Stimulated activated CD4-positive, alpha-beta T cell treated with anti-CD3 and anti-CD28 coated beads, Interleukin-2, amount 100 ng/mL, for 48 hours (primary cell): ENCODE measurements around the gene PRAMEF1.
"Not testable (repeated sequence)": the region's sequence is repeated elsewhere in the genome, so short reads cannot be mapped to it uniquely, and the experiment has no call there.

Experiments
- DNase-seq, 2 donors: peaks; one replicate each; pipeline ENCODE4 v3.0.0-alpha.2; 2020

The PRAMEF1 gene, protein sequence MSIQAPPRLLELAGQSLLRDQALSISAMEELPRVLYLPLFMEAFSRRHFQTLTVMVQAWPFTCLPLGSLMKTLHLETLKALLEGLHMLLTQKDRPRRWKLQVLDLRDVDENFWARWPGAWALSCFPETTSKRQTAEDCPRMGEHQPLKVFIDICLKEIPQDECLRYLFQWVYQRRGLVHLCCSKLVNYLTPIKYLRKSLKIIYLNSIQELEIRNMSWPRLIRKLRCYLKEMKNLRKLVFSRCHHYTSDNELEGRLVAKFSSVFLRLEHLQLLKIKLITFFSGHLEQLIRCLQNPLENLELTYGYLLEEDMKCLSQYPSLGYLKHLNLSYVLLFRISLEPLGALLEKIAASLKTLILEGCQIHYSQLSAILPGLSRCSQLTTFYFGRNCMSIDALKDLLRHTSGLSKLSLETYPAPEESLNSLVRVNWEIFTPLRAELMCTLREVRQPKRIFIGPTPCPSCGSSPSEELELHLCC

DNA sequence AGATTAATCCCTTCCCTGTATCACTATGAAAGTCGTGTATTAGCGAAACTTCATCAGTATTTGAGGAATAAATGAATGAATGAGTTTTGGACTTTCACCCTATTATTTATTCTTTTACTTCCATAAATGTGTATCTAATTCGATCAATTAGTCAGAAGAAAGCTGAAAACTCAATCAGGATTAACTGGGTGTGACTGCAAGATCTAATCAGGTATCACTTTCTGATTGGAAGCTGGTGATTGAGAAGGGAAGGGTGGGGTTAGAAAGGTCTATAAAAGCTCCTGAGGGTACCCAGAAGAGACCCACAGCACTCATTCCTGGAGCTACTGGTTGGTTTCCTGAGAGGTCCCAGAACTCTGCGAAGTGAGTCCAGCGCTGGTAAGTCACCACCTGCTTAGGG lies at the start of gene PRAMEF1:
TSS of gene PRAMEF1 (plus strand) at position 301 of the 400 bp plus-strand sequence. CDS start 1,831 bp downstream, outside the sequence.
- DNase-seq, result not testable (repeated sequence)

DNA sequence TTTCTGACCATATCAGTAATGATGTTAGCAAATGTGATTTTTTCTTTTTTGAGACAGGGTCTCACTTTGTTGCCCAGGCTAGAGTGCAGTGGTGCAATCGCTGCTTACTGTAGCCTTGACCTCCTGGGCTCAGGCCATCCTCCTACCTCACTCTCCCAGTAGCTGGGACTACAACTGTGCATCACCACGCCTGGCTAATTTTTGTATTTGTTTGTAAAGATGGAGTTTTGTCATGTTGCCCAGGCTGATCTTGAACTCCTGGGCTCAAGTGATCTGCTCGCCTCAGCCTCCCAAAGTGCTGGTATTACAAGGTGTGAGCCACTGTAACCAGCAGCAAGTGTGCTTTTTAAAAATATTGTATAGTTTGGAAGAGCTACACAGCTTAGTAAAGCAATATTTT lies 49.3 kb upstream of the PRAMEF1 start:
- DNase-seq, result no peak

DNA sequence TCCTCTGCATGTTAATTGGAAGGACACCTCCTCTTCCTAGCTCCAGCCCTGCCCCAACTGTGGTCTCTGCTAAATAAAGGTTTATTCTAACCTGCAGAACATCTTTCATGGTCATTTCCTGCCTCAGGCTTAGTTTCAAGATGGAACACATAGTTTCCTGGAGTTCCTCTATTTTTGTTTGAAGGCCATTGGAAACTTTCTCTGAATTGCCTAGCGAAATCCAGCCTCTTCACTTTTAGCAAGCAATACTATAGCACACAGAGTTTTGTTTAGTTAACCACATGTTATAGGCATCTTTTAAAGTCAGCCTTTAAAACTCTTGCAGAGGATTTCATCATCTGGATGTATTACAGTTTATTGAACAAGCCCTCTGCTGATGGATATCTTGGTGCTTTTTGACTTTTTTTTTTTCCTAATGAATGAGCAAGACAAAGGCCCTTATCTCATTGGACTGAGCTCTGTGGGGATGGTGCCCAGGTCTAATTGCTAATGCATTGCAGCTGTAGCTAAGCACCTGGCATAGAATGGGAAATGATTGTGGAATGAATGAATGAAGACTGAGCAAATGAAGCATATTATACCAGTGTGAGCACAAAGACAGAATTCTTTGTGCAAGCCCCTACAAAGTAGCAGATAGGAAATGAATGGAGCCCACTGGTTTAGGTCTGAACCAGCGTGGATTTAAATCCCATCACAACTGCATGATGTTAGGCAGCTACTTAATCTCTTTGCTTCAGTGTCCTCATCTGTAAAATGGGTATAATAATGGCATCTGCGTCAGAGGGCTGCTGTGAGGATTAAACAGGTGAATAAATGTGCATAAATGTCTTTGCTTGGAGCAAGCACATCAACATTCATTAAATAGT lies 45.8 kb upstream of the PRAMEF1 start:
- DNase-seq, result no peak

DNA sequence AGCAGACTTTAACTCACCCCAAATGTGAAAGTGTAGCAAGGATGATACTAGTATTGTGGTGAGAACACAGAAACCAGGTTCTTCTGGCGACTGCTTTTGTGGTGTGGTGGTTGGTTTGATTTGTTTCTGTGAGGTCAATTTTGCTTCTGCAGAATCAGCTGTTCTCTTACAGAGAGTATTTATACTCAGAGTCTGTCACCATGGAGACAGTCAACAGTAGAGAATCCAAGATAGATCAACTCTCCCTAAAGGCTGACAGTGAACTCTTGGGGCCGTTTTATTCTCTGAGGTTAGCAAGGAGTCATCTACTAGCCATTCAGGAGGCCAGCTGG lies 45.2 kb upstream of the PRAMEF1 start, which contains the start of gene CFAP107:
TSS of gene CFAP107 (plus strand) at position 209 of the 332 bp plus-strand sequence. CDS start 231 bp downstream, outside the sequence.
- DNase-seq, result no peak

DNA sequence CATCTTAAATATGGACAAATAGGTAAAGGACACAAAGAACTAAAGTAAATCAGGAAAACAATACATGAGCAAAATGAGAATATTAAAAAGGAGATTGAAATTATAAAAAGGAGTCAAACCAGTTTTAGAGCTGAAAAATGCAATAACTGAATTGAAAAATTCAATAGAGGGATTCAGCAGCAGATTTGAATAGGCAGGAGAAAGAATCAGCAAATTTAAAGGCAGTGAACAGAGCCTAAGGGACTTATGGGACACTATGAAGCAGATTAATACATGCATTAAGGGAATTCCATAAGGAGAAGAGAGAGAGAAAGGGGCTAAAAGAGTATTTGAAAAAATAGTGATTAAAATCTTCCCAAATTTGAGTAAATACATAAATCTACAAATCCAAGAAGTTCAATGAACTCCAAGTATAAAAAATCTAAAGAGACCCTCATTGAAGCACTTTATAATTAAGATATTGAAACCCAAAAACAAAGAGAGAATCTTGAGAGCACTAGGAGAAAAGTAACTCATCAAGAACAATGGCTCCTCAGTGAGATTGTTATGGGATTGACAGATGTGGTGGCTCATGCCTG lies 42.3 kb upstream of the PRAMEF1 start:
- no peak for DNase-seq

DNA sequence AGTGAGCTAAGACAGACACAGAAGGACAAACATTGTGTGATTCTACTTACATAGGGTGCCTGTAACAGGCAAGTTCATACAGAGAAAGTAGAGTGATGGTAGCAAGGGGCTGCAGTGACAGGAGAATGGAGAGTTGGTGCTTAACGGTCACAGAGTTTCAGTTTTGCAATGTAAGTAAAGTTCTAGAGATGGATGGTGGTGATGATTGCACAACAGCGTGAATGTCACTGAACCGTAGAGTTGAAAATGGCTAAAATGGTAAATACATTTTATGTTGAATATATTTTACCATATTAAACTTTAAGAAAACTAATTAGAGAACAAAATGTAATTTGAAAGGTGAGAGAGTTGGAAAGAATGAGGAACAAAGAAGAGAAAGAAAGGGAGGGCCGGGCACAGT lies 36.5 kb upstream of the PRAMEF1 start:
- no peak for DNase-seq

DNA sequence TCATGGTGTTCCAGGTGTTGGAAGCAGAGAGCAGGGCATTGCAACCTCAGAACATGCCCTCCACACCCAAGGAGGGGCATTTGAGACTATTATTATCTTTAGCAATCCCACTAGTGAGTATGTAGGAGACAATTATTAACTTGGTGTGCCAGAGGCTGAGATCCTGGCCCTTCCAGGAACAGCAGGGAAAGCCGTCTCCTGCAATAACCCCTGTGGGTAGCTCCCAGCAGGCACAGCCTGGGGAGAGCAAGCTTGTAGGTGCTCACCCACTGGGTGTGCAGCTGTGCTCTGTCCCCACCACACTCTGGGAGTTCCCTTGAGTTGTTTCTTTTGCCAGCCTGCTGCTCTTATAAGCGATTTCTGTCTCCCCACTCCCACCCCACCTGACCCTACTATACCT lies 34.9 kb upstream of the PRAMEF1 start:
- DNase-seq, result no peak

DNA sequence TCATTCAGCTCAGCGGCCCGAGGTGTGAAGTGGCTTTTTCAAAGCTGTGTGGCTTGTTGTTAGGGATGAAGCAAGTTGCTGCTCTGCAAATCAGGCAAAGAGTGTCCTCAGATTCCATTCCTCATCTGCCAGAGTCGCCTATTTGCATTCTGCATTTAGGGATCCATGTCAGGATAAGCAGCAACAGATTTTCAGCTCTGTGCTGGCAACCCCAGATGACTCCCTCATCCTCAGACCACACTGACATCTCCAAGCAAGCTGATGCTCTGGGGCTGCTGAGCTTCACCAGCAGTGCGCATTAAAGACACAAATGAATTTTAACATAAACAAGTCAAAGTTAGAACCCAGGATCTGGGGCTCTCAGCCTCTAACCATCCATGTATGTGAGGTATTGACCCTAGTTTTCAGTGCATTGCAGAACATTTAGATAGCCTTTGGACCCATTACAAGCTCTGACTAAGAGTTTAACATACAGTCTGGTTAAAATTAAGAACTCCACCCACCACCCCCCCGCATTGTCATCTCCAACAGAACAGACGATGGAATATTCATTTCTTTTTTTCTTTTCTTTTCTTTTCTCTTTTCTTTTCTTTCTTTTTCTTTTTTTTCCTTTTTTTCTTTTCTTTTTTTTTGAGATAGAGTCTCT lies 34.3 kb upstream of the PRAMEF1 start:
- no peak for DNase-seq

DNA sequence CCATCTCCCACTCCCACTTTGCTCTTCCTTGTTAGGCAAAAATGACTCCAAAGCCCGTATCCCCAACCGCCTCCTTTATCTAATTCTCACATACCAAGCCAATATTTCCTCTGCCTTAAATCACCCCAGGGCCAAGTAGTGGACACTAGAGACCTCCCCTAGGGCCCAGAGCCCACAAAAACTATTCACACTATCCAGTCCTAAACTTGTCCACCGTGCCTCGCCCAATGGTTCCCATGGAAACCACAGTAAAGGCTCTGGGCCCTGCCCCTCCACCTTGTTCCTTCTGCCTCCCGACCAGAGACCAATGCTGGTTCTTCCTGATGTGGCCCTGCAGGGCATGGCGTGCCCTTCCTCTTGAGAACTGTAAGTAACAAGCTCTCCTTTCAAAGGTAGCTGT lies 33.4 kb upstream of the PRAMEF1 start:
- DNase-seq, result no peak

DNA sequence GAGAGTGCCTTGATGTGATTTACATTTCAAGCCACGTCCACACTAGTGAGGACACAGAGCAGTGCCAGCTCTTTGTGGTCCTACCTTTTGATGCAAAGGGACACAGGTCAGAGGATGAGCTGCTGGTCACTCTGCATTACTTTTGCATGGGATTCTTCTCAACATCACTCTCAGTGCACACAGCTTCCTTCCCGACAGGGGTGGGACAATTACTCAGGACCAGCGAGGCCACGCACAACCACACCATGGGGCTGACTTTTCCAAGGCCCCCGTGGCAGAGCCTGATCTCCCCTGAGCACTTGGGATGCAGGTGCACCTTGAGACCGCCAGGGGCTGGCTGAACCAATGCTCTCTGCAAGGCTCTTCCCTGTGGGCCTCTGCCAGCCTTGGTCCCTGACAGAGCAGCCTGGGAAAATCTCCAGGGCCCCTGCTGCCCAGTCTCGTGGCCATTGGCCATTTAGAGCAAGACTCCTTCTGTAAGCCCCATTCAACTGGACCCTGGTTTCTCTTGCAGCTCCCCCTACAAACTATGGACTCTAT lies 30.9 kb upstream of the PRAMEF1 start:
- no peak for DNase-seq

DNA sequence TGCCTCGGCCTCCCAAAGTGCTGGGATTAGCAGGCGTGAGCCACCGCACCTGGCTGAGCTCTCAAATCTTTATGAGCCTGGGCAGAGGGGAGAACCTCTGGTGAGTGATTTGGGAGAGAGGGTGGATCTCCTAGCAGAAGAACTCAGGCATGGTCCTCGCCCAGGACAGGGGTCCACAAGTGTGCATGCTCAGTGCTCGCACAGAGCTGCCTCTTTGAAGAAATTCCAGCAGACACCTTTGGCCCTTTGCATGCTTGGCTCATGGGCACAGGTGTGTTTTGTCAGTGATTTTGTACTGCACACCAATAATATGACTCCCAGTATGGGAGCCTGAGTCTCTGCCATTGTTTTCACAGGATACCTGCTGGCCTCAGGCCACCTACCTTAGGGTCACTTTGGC lies 29.4 kb upstream of the PRAMEF1 start:
- DNase-seq, result no peak

DNA sequence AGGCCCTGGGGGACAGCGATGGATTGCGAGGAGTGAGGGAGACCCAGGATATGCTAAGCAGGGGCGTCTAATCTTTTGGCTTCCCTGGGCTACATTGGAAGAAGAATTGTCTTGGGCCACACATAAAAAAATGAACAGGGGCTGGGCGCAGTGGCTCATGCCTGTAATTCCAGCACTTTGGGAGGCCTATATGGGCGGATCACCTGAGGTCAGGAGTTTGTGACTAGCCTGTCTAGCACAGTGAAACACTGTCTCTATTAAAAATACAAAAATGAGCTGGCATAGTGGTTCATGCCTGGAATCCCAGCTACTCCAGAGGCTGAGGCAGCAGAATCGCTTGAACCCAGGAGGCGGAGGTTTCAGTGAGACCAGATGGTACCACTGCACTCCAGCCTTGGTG lies 28.4 kb upstream of the PRAMEF1 start:
- no peak for DNase-seq

DNA sequence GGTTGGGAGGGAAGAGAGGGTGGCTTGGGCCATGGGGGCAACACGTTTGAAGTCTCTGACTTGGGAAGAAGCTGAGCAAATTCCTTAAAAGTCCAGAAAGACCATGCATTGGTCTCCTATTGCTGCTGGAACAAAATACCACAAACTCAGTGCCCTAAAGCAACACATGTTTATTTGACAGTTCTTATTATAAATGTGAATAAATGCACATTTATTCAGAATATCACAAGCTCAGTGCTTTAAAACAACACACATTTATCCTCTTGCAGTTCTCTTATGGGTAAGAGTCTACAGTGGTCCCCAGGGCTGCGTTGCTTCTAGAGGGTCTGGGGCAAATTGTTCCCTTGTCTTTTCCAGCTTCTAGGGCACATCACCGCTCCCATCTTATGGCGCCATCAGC lies 27.7 kb upstream of the PRAMEF1 start:
- DNase-seq, result no peak

DNA sequence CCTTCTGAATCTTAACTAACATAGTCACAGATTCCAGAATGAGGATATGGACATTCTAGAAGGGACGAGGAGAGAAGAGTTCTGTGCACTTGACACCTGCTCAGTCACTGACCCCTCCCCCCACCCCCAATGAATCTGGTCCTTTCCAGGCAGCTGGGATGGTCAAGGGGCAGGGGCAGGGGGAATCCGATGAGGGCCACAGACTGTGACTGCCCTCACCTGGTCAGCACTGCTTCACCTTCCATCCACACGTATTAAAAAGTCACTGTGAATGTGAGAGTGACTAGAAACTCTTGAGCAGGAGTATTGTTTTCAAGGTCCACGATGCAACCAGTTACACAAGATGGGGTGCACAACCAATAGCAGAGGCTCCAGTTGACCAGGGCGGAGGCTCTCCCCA lies 27.2 kb upstream of the PRAMEF1 start:
- DNase-seq, result no peak

DNA sequence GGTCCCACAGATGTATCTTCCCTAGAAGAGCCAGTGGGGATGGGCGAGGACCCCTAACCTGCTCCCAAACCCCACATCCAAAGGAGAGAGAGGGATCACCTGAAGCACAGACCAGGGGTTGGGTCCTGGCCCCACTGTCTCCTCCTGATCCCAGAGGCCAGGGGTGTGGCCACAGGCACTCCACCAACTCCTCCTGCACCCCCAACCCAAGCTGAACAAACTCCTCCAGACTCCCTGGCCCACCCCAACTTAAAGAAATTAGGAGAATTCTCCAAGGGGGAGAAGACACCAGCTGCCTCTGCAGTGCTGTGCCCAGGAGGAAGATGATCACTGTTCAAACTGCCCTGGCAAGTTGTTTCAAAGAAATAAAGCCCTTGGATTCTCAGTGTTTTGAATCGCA lies 22.2 kb upstream of the PRAMEF1 start:
- DNase-seq, result no peak

DNA sequence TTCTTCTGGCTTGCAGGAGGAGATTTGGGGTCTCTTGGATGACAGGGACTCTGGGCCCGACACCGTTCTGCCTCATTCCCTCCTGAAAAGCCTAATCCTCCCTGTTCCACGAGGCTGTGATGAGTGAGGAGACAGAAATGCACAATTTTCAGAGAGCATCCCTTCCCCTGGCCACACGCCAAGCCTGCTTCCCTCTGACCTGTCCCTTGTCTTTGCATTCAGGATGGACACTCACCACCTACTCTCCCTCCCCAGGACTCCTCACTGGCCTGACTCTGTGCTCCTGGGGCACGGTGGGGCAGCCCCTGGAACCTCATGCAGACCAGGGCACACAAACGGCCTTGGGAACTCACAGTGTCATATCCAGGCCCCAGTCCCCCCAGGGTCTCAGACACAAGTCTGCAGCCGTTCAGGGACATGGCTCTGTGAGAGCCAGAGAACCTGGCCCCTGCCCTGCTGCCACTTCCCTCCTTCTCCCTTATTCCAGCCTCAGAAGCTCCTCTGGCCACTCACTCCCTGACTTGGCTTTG lies 21.2 kb upstream of the PRAMEF1 start:
- DNase-seq, result no peak

DNA sequence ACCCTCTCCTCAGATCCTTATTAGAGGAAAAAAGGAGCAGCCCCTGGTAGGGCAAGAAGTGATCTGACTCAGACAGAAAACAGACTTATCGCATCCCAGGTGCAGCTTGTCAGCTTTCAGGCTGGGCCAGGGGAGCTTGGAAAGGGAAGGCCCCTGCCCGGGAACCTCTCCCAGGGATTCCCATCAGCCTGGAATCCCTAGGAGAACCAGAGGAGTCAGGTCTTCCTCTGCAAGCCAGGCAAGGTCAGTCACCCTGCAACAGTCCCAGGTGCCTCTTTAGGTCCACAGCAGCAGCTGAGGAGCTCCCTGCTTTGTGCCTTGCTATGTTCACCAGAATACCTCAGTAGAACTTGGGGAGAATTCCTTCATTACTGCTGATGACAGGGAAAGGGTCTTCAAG lies 20.6 kb upstream of the PRAMEF1 start:
- DNase-seq, result no peak

DNA sequence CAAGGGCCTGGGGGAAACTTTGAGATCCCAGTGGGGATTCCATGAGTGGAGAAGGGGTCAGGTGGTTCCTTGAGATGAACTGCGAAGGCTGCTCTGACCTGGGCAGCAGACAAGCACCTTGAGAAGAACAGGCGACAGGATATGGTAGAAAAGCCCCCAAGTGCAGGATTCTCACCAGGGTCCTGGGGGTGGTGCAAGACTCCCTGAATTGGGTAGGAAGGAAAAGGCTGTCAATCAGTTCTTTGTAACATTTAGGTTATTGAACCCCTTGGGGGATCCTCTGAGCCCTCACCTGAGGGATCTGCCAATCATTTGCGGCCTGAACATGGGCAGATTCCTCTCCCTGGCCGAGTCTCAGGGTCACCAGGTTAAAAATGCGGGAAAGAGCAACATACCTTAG lies 20.0 kb upstream of the PRAMEF1 start:
- DNase-seq, result no peak

DNA sequence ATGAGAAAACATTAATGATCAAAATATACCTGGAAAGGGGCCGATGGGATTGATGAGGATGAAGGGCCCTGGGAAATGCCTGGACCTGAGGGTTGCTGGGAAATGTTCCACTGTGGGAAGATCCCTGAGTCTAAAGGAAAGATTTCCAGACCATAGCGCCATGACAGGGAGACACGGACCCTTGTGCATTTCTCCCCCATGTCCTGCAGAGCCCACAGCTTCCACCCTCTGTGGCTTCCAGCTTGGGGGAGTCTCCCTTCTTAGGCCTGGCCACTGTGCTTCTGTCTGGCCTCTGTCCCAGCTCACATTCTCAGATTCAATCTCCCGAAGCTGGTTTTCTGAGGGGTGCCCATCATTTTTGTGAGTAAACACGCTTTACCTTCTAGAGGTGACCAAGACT lies 18.7 kb upstream of the PRAMEF1 start:
- DNase-seq, result no peak

DNA sequence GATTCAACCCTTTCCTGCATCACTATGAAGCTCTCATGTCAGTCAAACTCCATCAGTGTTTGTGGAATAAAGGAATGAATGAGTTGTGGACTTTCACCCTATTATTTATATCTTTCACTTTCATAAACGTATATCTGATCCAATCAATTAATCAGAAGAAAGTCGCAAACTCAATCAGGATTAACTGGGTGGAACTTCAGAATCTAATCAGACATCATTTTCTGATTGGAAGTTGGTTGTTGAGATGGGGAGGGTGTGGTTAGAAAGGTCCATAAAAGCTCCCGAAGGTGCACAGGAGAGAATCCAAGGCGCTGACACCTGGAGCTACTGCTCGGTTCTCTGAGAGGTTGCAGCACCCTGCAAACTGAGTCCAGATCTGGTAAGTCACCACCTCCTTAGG lies 17.8 kb upstream of the PRAMEF1 start, which contains the start of gene PRAMEF12:
TSS of gene PRAMEF12 (plus strand) at position 301 of the 400 bp plus-strand sequence. CDS start 1,130 bp downstream, outside the sequence.
- no peak for DNase-seq

DNA sequence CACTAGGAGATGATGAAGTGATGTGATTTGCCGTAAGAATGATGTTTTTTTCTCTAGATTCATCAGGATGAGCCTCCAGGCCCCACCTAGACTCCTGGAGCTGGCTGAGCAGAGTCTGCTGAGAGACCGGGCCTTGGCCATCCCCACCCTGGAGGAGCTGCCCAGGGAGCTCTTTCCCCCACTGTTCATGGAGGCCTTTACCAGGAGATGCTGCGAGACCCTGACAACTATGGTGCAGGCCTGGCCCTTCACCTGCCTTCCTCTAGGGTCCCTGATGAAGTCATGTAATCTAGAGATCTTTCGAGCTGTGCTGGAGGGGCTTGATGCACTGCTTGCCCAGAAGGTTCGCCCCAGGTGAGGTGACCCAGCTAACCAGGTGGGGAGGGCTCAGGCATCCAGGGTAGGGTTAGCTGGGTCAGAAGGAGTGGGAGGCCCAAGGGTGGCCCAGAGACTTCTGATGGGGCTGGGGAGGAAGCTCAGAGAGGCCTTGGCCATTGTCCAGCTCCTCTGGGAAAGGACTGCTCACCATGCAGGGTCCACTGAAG lies 16.3 kb upstream of the PRAMEF1 start:
- no peak for DNase-seq

DNA sequence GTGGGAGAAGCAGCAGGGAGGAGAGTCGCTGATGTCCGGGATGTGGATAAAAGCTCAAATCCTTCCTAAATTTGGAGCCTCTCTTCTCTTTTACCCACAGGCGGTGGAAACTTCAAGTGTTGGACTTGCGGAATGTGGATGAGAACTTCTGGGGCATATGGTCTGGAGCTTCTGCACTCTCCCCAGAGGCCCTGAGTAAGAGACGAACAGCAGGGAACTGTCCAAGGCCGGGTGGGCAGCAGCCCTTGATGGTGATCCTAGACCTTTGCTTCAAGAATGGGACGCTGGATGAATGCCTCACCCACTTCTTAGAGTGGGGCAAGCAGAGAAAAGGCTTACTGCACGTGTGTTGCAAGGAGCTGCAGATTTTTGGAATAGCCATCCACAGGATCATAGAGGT lies 15.8 kb upstream of the PRAMEF1 start:
- no peak for DNase-seq
